Immature natural killer cell (primary cell): ENCODE data around the gene ZFYVE19. TPM values are rescaled to one million over a fixed set of nuclear protein-coding genes. Genes with fewer than 3 reads are reported as not detected.
"Not testable (repeated sequence)": the region's sequence is repeated elsewhere in the genome, so short reads cannot be mapped to it uniquely, and the experiment has no call there.

Experiments
- DNase-seq, 3 donors: peaks; one replicate each; pipeline ENCODE4 v3.0.0; 2022; ENCODE audit warnings: mixed read lengths in 1 of 3
- H3K27ac Mint-ChIP-seq, 6 donors: one replicate each; pipeline ENCODE4 v1.8.0; 2020; ENCODE audit warnings: mixed read lengths in 6 of 6, mild to moderate bottlenecking in 5 of 6, inconsistent platforms in 4 of 6, moderate library complexity in 3 of 6
- H3K27me3 Mint-ChIP-seq, 3 donors: one replicate each; pipeline ENCODE4 v1.8.0; 2020 to 2021; ENCODE audit warnings: low read depth in 3 of 3, mild to moderate bottlenecking in 3 of 3, mixed read lengths in 3 of 3, moderate library complexity in 3 of 3, inconsistent platforms in 1 of 3
- H3K36me3 Mint-ChIP-seq, 3 donors: one replicate each; pipeline ENCODE4 v1.8.0; 2020; ENCODE audit warnings: mixed read lengths in 3 of 3, inconsistent platforms in 2 of 3, mild to moderate bottlenecking in 2 of 3
- H3K4me1 Mint-ChIP-seq, 2 donors: one replicate each; pipeline ENCODE4 v1.8.0; 2020; ENCODE audit warnings: inconsistent platforms in 2 of 2, mild to moderate bottlenecking in 2 of 2, mixed read lengths in 2 of 2, moderate library complexity in 1 of 2
- H3K4me3 Mint-ChIP-seq, 5 donors: one replicate each; pipeline ENCODE4 v1.8.0; 2020; ENCODE audit warnings: mild to moderate bottlenecking in 5 of 5, mixed read lengths in 5 of 5, inconsistent platforms in 3 of 5, moderate library complexity in 3 of 5
- H3K9me3 Mint-ChIP-seq, 6 donors: one replicate each; pipeline ENCODE4 v1.8.0; 2020; ENCODE audit warnings: mild to moderate bottlenecking in 6 of 6, mixed read lengths in 6 of 6, inconsistent platforms in 4 of 6, moderate library complexity in 3 of 6
- polyA plus RNA-seq, 3 donors: library from polyadenylated mRNA; unstranded; fragments of 300-500 nt; fragmentation: Illumina TruSeq; gene quantifications; one replicate each; pipeline ENCODE4 v1.2.3, GENCODE V29; 2021

The ZFYVE19 gene
- polyA plus RNA-seq, 3 donors from 2014 or later = 12.8 to 22.0 (median 20.9) TPM

- H3K36me3 Mint-ChIP-seq = no peaks in the 10 kb centered on the region
- H3K4me1 Mint-ChIP-seq = no peaks in the 10 kb centered on the region
- H3K9me3 Mint-ChIP-seq = no peaks in the 10 kb centered on the region
- peaks cover 0 to 9% (median 2%) of the 10 kb centered on the region in 3 donors for H3K27me3 Mint-ChIP-seq
- no peak overlapping the region for H3K27ac Mint-ChIP-seq
- DNase-seq = no peak
- no peak overlapping the region for H3K4me3 Mint-ChIP-seq
These were observed 45.6 kb downstream of the ZFYVE19 start for GRCh38 chr15:40852529-40852928.

- no peaks in the 10 kb centered on the region for H3K4me1 Mint-ChIP-seq
- H3K9me3 Mint-ChIP-seq = no peaks in the 10 kb centered on the region
- no peak for DNase-seq
- H3K27me3 Mint-ChIP-seq = peaks cover 0 to 6% (median 2%) of the 10 kb centered on the region in 3 donors
- no peaks in the 10 kb centered on the region for H3K36me3 Mint-ChIP-seq
- H3K27ac Mint-ChIP-seq = no peak overlapping the region
- no peak overlapping the region for H3K4me3 Mint-ChIP-seq
These were observed 46.5 kb downstream of the ZFYVE19 start for GRCh38 chr15:40853241-40853890.

- Mint-ChIP-seq H3K27ac (no peak overlapping the region), H3K36me3 (no peaks in the 10 kb centered on the region), H3K4me1 (peaks cover 0 to 2% of the 10 kb centered on the region in 2 donors), H3K27me3 (peaks cover under 1 to 6% (median 2%) of the 10 kb centered on the region in 3 donors), H3K9me3 (no peaks in the 10 kb centered on the region), H3K4me3 (no peak overlapping the region)
- no peak for DNase-seq
These were observed 47.3 kb downstream of the ZFYVE19 start for GRCh38 chr15:40854161-40854560.

GRCh38 chr15:40855706-40856234, 48.9 kb downstream of the ZFYVE19 start:
- DNase-seq = no peak
- Mint-ChIP-seq H3K9me3 (no peaks in the 10 kb centered on the region), H3K27ac (no peak overlapping the region), H3K36me3 (no peaks in the 10 kb centered on the region), H3K4me1 (peaks cover 0 to 2% of the 10 kb centered on the region in 2 donors), H3K4me3 (no peak overlapping the region), H3K27me3 (peaks cover 4 to 11% (median 6%) of the 10 kb centered on the region in 3 donors)

GRCh38 chr15:40856746-40857145, 49.9 kb downstream of the ZFYVE19 start:
- Mint-ChIP-seq H3K4me1 (peaks cover 0 to 2% of the 10 kb centered on the region in 2 donors), H3K9me3 (no peaks in the 10 kb centered on the region), H3K27ac (no peak overlapping the region), H3K36me3 (no peaks in the 10 kb centered on the region), H3K27me3 (peaks cover 4 to 15% (median 6%) of the 10 kb centered on the region in 3 donors), H3K4me3 (no peak overlapping the region)
- no peak for DNase-seq

GRCh38 chr15:40857601-40858341, 50.9 kb downstream of the ZFYVE19 start:
- peak; percentile 71 to 75 (median 71) for DNase-seq
- peak overlapping the region in 1 of 6 donors; percentile 21 for H3K27ac Mint-ChIP-seq
- peaks cover 0 to 2% of the 10 kb centered on the region in 2 donors for H3K4me1 Mint-ChIP-seq
- H3K27me3 Mint-ChIP-seq = peaks cover 3 to 22% (median 4%) of the 10 kb centered on the region in 3 donors
- H3K9me3 Mint-ChIP-seq = no peaks in the 10 kb centered on the region
- H3K36me3 Mint-ChIP-seq = no peaks in the 10 kb centered on the region
- no peak overlapping the region for H3K4me3 Mint-ChIP-seq

GRCh38 chr15:40858706-40859105, 51.8 kb downstream of the ZFYVE19 start:
- Mint-ChIP-seq H3K27me3 (peaks cover 6 to 25% (median 6%) of the 10 kb centered on the region in 3 donors), H3K4me1 (peaks cover 0 to 2% of the 10 kb centered on the region in 2 donors), H3K9me3 (no peaks in the 10 kb centered on the region), H3K36me3 (no peaks in the 10 kb centered on the region), H3K4me3 (no peak overlapping the region), H3K27ac (peak overlapping the region in 1 of 6 donors; percentile 39)
- DNase-seq = no peak

GRCh38 chr15:40859206-40859851, 52.4 kb downstream of the ZFYVE19 start:
- Mint-ChIP-seq H3K4me3 (no peak overlapping the region), H3K27ac (no peak overlapping the region), H3K4me1 (peaks cover 0 to 2% of the 10 kb centered on the region in 2 donors), H3K36me3 (no peaks in the 10 kb centered on the region), H3K9me3 (no peaks in the 10 kb centered on the region), H3K27me3 (peaks cover 6 to 25% (median 6%) of the 10 kb centered on the region in 3 donors)
- DNase-seq = peak; percentile 67 to 74 (median 71)

- not testable (repeated sequence) for H3K4me3 Mint-ChIP-seq, H3K27ac Mint-ChIP-seq, H3K4me1 Mint-ChIP-seq, DNase-seq, H3K36me3 Mint-ChIP-seq, H3K9me3 Mint-ChIP-seq
- peaks cover 4 to 27% (median 9%) of the 10 kb centered on the region in 3 donors for H3K27me3 Mint-ChIP-seq
These were observed 54.3 kb downstream of the ZFYVE19 start for GRCh38 chr15:40861147-40861546.

GRCh38 chr15:40863660-40864270, 56.9 kb downstream of the ZFYVE19 start:
- Mint-ChIP-seq H3K4me3 (no peak overlapping the region), H3K9me3 (no peaks in the 10 kb centered on the region), H3K36me3 (no peaks in the 10 kb centered on the region), H3K4me1 (peaks cover 0 to 2% of the 10 kb centered on the region in 2 donors), H3K27me3 (peaks cover 4 to 28% (median 11%) of the 10 kb centered on the region in 3 donors), H3K27ac (no peak overlapping the region)
- DNase-seq = no peak

Other genes with a start within 250 kb of the ZFYVE19 start
- 10 to 100 TPM; 31.3 to 65.7 (median 45.7) TPM for gene CCDC32, start 242.0 kb upstream of the ZFYVE19 start, polyA plus RNA-seq
- 10 to 100 TPM; 18.9 to 21.2 (median 19.1) TPM for gene RPUSD2, start 237.8 kb upstream of the ZFYVE19 start, polyA plus RNA-seq
- gene KNL1, start 212.8 kb upstream of the ZFYVE19 start, polyA plus RNA-seq = under 1 TPM in 2 of 3 donors, not detected in 1; 0.20 to 0.38 TPM
- 1 to 10 TPM; 2.6 to 7.5 (median 4.7) TPM for gene RAD51, start 111.9 kb upstream of the ZFYVE19 start, polyA plus RNA-seq
- 100 to 1,000 TPM in 2 of 3 donors, 10 to 100 TPM in 1; 44.6 to 118 (median 110) TPM for gene RMDN3, start 51.8 kb upstream of the ZFYVE19 start, polyA plus RNA-seq
- gene GCHFR, start 43.0 kb upstream of the ZFYVE19 start, polyA plus RNA-seq = 100 to 1,000 TPM; 183 to 303 (median 230) TPM
- gene C15orf62, start 37.1 kb upstream of the ZFYVE19 start, polyA plus RNA-seq = under 1 TPM in 2 of 3 donors, not detected in 1; 0.08 to 0.12 TPM
- 10 to 100 TPM; 25.6 to 62.8 (median 34.7) TPM for gene DNAJC17, start 384 bp downstream of the ZFYVE19 start, polyA plus RNA-seq
- gene PPP1R14D, start 21.6 kb downstream of the ZFYVE19 start, polyA plus RNA-seq = not detected
- gene SPINT1, start 37.0 kb downstream of the ZFYVE19 start, polyA plus RNA-seq = 1 to 10 TPM in 2 of 3 donors, under 1 TPM in 1; 0.48 to 3.9 (median 1.8) TPM
- not detected for gene RHOV, start 67.1 kb downstream of the ZFYVE19 start, polyA plus RNA-seq
- gene VPS18, start 87.4 kb downstream of the ZFYVE19 start, polyA plus RNA-seq = 10 to 100 TPM; 20.8 to 36.8 (median 35.3) TPM
- gene DLL4, start 122.3 kb downstream of the ZFYVE19 start, polyA plus RNA-seq = not detected
- gene CHAC1, start 146.4 kb downstream of the ZFYVE19 start, polyA plus RNA-seq = under 1 TPM in 1 of 3 donors, not detected in 2; 0.77 TPM